Stomach (tissue), 9 donors: ENCODE results near the gene NEBL. TPM values are rescaled to one million over a fixed set of nuclear protein-coding genes. Genes with fewer than 3 reads are reported as not detected.

Experiments
- DNase-seq, 2 donors: peaks; one replicate each; pipeline versions ENCODE4 v3.0.0 to v3.0.0-alpha.2; 2013 to 2019
- H3K27ac ChIP-seq, 5 donors: fragments of 200-600 bp in 4 of 5; sonication (generic) in 4 of 5; one replicate each; pipeline ENCODE4 v1.5.1; 2013 to 2019; ENCODE audit warnings: mild to moderate bottlenecking in 1 of 5, moderate library complexity in 1 of 5
- H3K27me3 ChIP-seq, 3 donors: fragments of 200-600 bp; sonication (generic); one replicate each; pipeline ENCODE4 v1.5.1; 2017 to 2019; ENCODE audit warnings: mixed run types in 1 of 3
- H3K36me3 ChIP-seq, 4 donors: fragments of 200-600 bp; sonication (generic); 1 replicate in 3 of 4; 2 replicates in 1 of 4; pipeline ENCODE4 v1.5.1; 2016 to 2019
- H3K4me1 ChIP-seq, 4 donors: fragments of 200-600 bp; sonication (generic); one replicate each; pipeline ENCODE4 v1.5.1; 2016 to 2019
- H3K4me3 ChIP-seq, 4 donors: fragments of 200-600 bp; sonication (generic) in 3 of 4; one replicate each; pipeline ENCODE4 v1.5.1; 2016 to 2019; ENCODE audit warnings: mild to moderate bottlenecking in 1 of 4
- H3K9me3 ChIP-seq, 4 donors: fragments of 200-600 bp; sonication (generic); one replicate each; pipeline ENCODE4 v1.5.1; 2016 to 2019
- EP300 ChIP-seq: sonication (generic); formaldehyde crosslinking; IDR thresholded peaks from one replicate; pipeline ENCODE4 v1.6.1; 2017; ENCODE audit warnings: antibody characterized with exemption
- POLR2A ChIP-seq, 4 donors: fragments of 450-650 bp; IDR thresholded peaks; one replicate each; pipeline ENCODE4 v1.6.1; 2016; ENCODE audit warnings: antibody characterized with exemption in 4 of 4, control low read depth in 2 of 4, mild to moderate bottlenecking in 1 of 4, moderate library complexity in 1 of 4
- POLR2AphosphoS5 ChIP-seq, 3 donors: sonication (generic); formaldehyde crosslinking; IDR thresholded peaks; one replicate each; pipeline ENCODE4 v1.6.1; 2016; ENCODE audit warnings: antibody characterized with exemption in 3 of 3
- WGBS, 5 donors: extraction: QIAGEN DNeasy Blood & Tissue Kit in 3 of 5; methylation state at CpG; one replicate each; pipeline versions ENCODE4 v1.1.5 to v1.1.7; 2013 to 2018; 5-methylcytosine and 5-hydroxymethylcytosine counted together
- intact Hi-C: fragments of 100-400 bp; cut with DNase I; formaldehyde crosslinking; loops from one replicate; pipeline ENCODE4 v1.15.1; 2023; ENCODE audit warnings: low total_unique reads
- polyA plus RNA-seq, 3 donors: library from polyadenylated mRNA; stranded (reverse); fragments of 200-250 nt; gene quantifications; one replicate each; pipeline ENCODE4 v1.2.3, GENCODE V29; 2013
- total RNA-seq, 5 donors: library from RNA; depleted of rRNA; stranded (reverse); fragments of >200 nt; gene quantifications; one replicate each; pipeline versions ENCODE4 v1.1.0 to v1.2.3, GENCODE V29; 2014 to 2016
- TF ChIP-seq, protein P1 (sequence below), 7 experiments: fragments of 450-650 bp in 4 of 7; fragments of 200-600 bp in 3 of 7; sonication (generic) in 3 of 7; IDR thresholded peaks; one replicate each; pipeline ENCODE4 v1.5.1; 2016 to 2019; ENCODE audit warnings: antibody characterized with exemption in 7 of 7, control low read depth in 2 of 7, mild to moderate bottlenecking in 1 of 7
- donor health status: healthy with polysubstance abuse.
- donor health status: Bipolar disorder and iron deficiency.
- donor health status: healthy.

Gene NEBL
- total and polyA plus RNA-seq, 8 donors: 1.2 to 21.8 (median 5.9) TPM

- H3K4me3 ChIP-seq: no peak overlapping the region
- H3K4me1 ChIP-seq: no peaks in the 10 kb centered on the region
- intact Hi-C loops: no loop called here
- no peak for DNase-seq
- H3K27me3 ChIP-seq: no peaks in the 10 kb centered on the region
- H3K27ac ChIP-seq: no peak overlapping the region
- WGBS, 5 donors: 76 to 91% (median 84%) methylated on average over 4 of the region's 4 CpGs
- TF ChIP-seq EP300 (no peak), POLR2AphosphoS5 (IDR thresholded peaks at IDR 0.05) (no peak), POLR2A (IDR thresholded peaks at IDR 0.05) (no peak)
- TF ChIP-seq, protein P1, sequence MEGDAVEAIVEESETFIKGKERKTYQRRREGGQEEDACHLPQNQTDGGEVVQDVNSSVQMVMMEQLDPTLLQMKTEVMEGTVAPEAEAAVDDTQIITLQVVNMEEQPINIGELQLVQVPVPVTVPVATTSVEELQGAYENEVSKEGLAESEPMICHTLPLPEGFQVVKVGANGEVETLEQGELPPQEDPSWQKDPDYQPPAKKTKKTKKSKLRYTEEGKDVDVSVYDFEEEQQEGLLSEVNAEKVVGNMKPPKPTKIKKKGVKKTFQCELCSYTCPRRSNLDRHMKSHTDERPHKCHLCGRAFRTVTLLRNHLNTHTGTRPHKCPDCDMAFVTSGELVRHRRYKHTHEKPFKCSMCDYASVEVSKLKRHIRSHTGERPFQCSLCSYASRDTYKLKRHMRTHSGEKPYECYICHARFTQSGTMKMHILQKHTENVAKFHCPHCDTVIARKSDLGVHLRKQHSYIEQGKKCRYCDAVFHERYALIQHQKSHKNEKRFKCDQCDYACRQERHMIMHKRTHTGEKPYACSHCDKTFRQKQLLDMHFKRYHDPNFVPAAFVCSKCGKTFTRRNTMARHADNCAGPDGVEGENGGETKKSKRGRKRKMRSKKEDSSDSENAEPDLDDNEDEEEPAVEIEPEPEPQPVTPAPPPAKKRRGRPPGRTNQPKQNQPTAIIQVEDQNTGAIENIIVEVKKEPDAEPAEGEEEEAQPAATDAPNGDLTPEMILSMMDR (IDR thresholded peaks at IDR 0.05): no peak
- H3K9me3 ChIP-seq: no peaks in the 10 kb centered on the region
- H3K36me3 ChIP-seq: no peaks in the 10 kb centered on the region
Measured at GRCh38 chr10:20911626-20912025, 14.5 kb upstream of the NEBL start.

GRCh38 chr10:20909801-20910200, 12.7 kb upstream of the NEBL start:
- intact Hi-C loops: no loop called here
- no peaks in the 10 kb centered on the region for H3K4me1 ChIP-seq
- H3K9me3 ChIP-seq: no peaks in the 10 kb centered on the region
- TF ChIP-seq POLR2AphosphoS5 (IDR thresholded peaks at IDR 0.05) (no peak), EP300 (no peak), POLR2A (IDR thresholded peaks at IDR 0.05) (no peak)
- TF ChIP-seq, protein P1 (IDR thresholded peaks at IDR 0.05): no peak
- H3K36me3 ChIP-seq: no peaks in the 10 kb centered on the region
- DNase-seq: no peak
- H3K27me3 ChIP-seq: no peaks in the 10 kb centered on the region
- no peak overlapping the region for H3K4me3 ChIP-seq
- H3K27ac ChIP-seq: no peak overlapping the region

DNA sequence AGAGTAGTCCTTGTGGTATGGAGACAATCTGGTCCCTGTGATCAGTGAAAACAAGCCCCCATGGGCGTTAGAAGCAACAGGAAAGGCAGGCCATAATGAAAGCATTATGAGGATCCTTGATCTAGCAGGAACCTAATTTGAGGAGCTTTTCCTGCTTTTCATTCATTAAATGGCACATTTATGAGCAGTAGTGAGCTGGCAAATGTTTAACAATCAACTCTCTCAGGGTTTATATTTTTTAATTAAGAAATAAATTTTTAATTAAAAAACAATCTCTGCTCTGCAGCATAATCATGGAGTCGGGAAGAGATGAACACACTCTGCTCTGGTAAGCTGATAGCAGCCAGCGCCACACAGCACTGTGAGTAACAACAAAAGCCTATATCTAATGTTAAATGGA, 11.3 kb upstream of the NEBL start:
- H3K36me3 ChIP-seq: no peaks in the 10 kb centered on the region
- intact Hi-C loops: no loop called here
- no peaks in the 10 kb centered on the region for H3K9me3 ChIP-seq
- H3K27ac ChIP-seq: no peak overlapping the region
- H3K4me1 ChIP-seq: no peaks in the 10 kb centered on the region
- TF ChIP-seq EP300 (no peak), POLR2A (IDR thresholded peaks at IDR 0.05) (no peak), POLR2AphosphoS5 (IDR thresholded peaks at IDR 0.05) (no peak)
- TF ChIP-seq, protein P1 (IDR thresholded peaks at IDR 0.05): no peak
- H3K4me3 ChIP-seq: no peak overlapping the region
- no peak for DNase-seq
- H3K27me3 ChIP-seq: no peaks in the 10 kb centered on the region
- 75 to 89% (median 81%) methylated on average over 3 of the region's 3 CpGs for WGBS, 5 donors

- 88 to 92% (median 90%) methylated on average over 5 of the region's 5 CpGs for WGBS, 5 donors
- DNase-seq: no peak
Measured at GRCh38 chr10:20903635-20904390, 6.7 kb upstream of the NEBL start.

More at GRCh38 chr10:20903635-20904390, 6.7 kb upstream of the NEBL start:
- TF ChIP-seq POLR2A (IDR thresholded peaks at IDR 0.05) (no peak), EP300 (no peak), POLR2AphosphoS5 (IDR thresholded peaks at IDR 0.05) (no peak)
- TF ChIP-seq, protein P1 (IDR thresholded peaks at IDR 0.05): no peak
- no peaks in the 10 kb centered on the region for H3K4me1 ChIP-seq
- no peaks in the 10 kb centered on the region for H3K36me3 ChIP-seq
- H3K9me3 ChIP-seq: no peaks in the 10 kb centered on the region
- intact Hi-C loops: no loop called here
- H3K27me3 ChIP-seq: no peaks in the 10 kb centered on the region
- no peak overlapping the region for H3K27ac ChIP-seq
- H3K4me3 ChIP-seq: no peak overlapping the region
